Breast epithelium (tissue), 4 donors: ENCODE results near the gene ASB18. TPM values are rescaled to one million over a fixed set of nuclear protein-coding genes. Genes with fewer than 3 reads are reported as not detected.

Experiments used
- DNase-seq, 2 donors: peaks; one replicate each; pipeline ENCODE4 v3.0.0-alpha.2; 2019; ENCODE audit warnings: low spot score in 2 of 2
- H3K27ac ChIP-seq, 2 donors: fragments of 200-600 bp; sonication (generic) in 1 of 2; one replicate each; pipeline ENCODE4 v1.5.1; 2016 to 2019; ENCODE audit warnings: mild to moderate bottlenecking in 1 of 2
- H3K27me3 ChIP-seq, 2 donors: fragments of 200-600 bp; sonication (generic) in 1 of 2; one replicate each; pipeline versions ENCODE4 v1.5.1 to v1.6.0; 2017 to 2019; ENCODE audit warnings: control low read depth in 1 of 2, mild to moderate bottlenecking in 1 of 2
- H3K36me3 ChIP-seq: fragments of 200-600 bp; one replicate; pipeline ENCODE4 v1.5.1; 2019
- H3K4me1 ChIP-seq, 2 donors: fragments of 200-600 bp; sonication (generic); one replicate each; pipeline ENCODE4 v1.5.1; 2016 to 2019; ENCODE audit warnings: control low read depth in 1 of 2
- H3K4me3 ChIP-seq, 3 donors: fragments of 200-600 bp; sonication (generic); 1 replicate in 2 of 3; 2 replicates in 1 of 3; pipeline ENCODE4 v1.5.1; 2016 to 2019; ENCODE audit warnings: mild to moderate bottlenecking in 3 of 3, moderate library complexity in 2 of 3
- H3K9me3 ChIP-seq, 2 donors: fragments of 200-600 bp; sonication (generic) in 1 of 2; one replicate each; pipeline ENCODE4 v1.5.1; 2016 to 2019; ENCODE audit warnings: control low read depth in 1 of 2
- POLR2A ChIP-seq: fragments of 450-650 bp; IDR thresholded peaks from one replicate; pipeline ENCODE4 v1.6.1; 2016; ENCODE audit warnings: antibody characterized with exemption, mild to moderate bottlenecking, moderate library complexity
- POLR2AphosphoS5 ChIP-seq, 3 donors: sonication (generic); formaldehyde crosslinking; IDR thresholded peaks; one replicate each; pipeline ENCODE4 v1.6.1; 2017; ENCODE audit warnings: antibody characterized with exemption in 3 of 3
- intact Hi-C: fragments of 100-400 bp; cut with DNase I; formaldehyde crosslinking; loops from one replicate; pipeline ENCODE4 v1.15.1; 2023; ENCODE audit warnings: low total_unique reads
- total RNA-seq, 3 donors: library from RNA; depleted of rRNA; stranded (reverse); fragments of >200 nt; gene quantifications; one replicate each; pipeline ENCODE4 v1.1.0, GENCODE V29; 2016
- TF ChIP-seq, protein P1 (sequence below), 3 donors: fragments of 450-650 bp; IDR thresholded peaks; one replicate each; pipeline ENCODE4 v1.5.1; 2016 to 2017; ENCODE audit warnings: antibody characterized with exemption in 3 of 3, mild to moderate bottlenecking in 3 of 3, moderate library complexity in 3 of 3

Gene ASB18
- total RNA-seq, 3 donors from 2014 or later: not detected

DNA sequence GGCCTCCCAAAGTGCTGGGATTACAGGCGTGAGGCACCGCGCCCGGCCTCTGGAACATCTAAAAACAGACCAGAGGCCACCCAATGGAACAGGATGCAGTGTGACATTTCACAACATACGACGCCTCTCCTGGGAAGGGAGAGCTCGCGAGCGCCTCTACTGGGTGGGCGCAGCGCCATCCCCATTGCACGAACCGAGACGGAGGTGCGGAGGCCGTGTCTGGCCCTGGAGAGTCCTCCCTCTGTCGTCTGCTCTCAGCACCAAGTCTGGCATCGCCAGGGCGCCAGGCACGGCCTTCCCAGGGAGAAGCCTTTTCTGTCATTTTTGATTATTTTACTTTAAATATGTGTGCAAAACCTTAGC lies 86.6 kb downstream of the ASB18 start:
- intact Hi-C loops: loop anchor here (10.0 kb wide), 1 partner anchor 413 kb away; no protein-coding TSS in a partner anchor
- no peaks in the 10 kb centered on the region for H3K9me3 ChIP-seq
- no peak for DNase-seq
- H3K27ac ChIP-seq: no peak overlapping the region
- peak overlapping the region in 2 of 3 donors; percentile 28 to 51 for H3K4me3 ChIP-seq
- H3K4me1 ChIP-seq: peaks cover 3 to 8% of the 10 kb centered on the region in 2 donors
- TF ChIP-seq POLR2AphosphoS5 (IDR thresholded peaks at IDR 0.05): no peak
- TF ChIP-seq, protein P1, sequence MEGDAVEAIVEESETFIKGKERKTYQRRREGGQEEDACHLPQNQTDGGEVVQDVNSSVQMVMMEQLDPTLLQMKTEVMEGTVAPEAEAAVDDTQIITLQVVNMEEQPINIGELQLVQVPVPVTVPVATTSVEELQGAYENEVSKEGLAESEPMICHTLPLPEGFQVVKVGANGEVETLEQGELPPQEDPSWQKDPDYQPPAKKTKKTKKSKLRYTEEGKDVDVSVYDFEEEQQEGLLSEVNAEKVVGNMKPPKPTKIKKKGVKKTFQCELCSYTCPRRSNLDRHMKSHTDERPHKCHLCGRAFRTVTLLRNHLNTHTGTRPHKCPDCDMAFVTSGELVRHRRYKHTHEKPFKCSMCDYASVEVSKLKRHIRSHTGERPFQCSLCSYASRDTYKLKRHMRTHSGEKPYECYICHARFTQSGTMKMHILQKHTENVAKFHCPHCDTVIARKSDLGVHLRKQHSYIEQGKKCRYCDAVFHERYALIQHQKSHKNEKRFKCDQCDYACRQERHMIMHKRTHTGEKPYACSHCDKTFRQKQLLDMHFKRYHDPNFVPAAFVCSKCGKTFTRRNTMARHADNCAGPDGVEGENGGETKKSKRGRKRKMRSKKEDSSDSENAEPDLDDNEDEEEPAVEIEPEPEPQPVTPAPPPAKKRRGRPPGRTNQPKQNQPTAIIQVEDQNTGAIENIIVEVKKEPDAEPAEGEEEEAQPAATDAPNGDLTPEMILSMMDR (IDR thresholded peaks at IDR 0.05): no peak
- no peak for TF ChIP-seq POLR2A
- no peaks in the 10 kb centered on the region for H3K36me3 ChIP-seq
- peaks cover 8 to 79% of the 10 kb centered on the region in 2 donors for H3K27me3 ChIP-seq

DNA sequence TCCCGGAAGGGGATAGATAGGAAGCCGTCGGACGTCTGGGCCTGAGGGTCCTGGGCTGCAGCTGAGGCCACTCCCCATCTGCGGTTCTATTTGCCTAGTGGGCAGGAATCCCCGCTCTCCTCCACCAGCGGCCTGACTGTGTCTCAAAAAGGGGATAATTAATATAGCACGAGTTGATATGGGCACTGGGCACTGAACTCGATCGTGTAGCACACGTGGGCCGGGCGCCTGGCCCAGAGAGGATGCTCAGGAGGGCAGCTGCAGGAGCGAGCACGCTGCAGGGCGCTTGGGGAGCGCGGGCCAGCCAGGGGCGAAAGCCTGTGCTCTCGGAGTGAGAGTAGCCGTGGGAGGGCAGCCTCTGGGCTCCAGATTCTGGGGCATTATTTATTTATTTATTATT lies 87.3 kb downstream of the ASB18 start:
- H3K4me3 ChIP-seq: no peak overlapping the region
- peaks cover 10 to 85% of the 10 kb centered on the region in 2 donors for H3K27me3 ChIP-seq
- intact Hi-C loops: loop anchor here (10.0 kb wide), 1 partner anchor 412 kb away; no protein-coding TSS in a partner anchor
- no peaks in the 10 kb centered on the region for H3K9me3 ChIP-seq
- no peaks in the 10 kb centered on the region for H3K36me3 ChIP-seq
- no peak for DNase-seq
- H3K27ac ChIP-seq: no peak overlapping the region
- TF ChIP-seq, protein P1 (IDR thresholded peaks at IDR 0.05): no peak
- TF ChIP-seq POLR2AphosphoS5 (IDR thresholded peaks at IDR 0.05) (no peak), POLR2A (no peak)
- H3K4me1 ChIP-seq: peaks cover 6 to 8% of the 10 kb centered on the region in 2 donors

DNA sequence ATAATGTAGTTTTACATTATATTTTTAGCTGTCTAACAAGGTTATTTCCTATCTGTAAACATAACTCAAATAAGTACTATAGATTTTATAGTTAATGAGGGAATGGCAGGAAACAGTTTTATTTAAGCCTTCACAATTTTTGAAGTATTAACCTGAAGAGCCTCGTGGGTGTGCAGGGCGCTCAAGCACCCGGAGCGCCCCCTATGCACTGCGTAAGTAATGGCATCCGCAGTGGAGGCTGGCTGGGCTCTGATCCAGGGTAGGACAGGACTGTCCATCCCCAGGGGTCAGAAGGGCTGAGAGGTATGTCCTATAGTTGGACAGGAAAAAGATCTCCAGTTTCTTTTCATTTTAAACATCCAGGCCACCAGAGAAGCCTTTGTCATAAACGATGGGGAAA lies 87.8 kb downstream of the ASB18 start:
- Histone ChIP-seq H3K27me3 (peaks cover 10 to 86% of the 10 kb centered on the region in 2 donors), H3K4me1 (peaks cover 6 to 8% of the 10 kb centered on the region in 2 donors), H3K4me3 (no peak overlapping the region), H3K9me3 (no peaks in the 10 kb centered on the region), H3K27ac (no peak overlapping the region), H3K36me3 (no peaks in the 10 kb centered on the region)
- no peak for TF ChIP-seq POLR2AphosphoS5 (IDR thresholded peaks at IDR 0.05)
- TF ChIP-seq, protein P1 (IDR thresholded peaks at IDR 0.05): no peak
- TF ChIP-seq POLR2A: no peak
- intact Hi-C loops: loop anchor here (10.0 kb wide), 1 partner anchor 412 kb away; no protein-coding TSS in a partner anchor
- no peak for DNase-seq

DNA sequence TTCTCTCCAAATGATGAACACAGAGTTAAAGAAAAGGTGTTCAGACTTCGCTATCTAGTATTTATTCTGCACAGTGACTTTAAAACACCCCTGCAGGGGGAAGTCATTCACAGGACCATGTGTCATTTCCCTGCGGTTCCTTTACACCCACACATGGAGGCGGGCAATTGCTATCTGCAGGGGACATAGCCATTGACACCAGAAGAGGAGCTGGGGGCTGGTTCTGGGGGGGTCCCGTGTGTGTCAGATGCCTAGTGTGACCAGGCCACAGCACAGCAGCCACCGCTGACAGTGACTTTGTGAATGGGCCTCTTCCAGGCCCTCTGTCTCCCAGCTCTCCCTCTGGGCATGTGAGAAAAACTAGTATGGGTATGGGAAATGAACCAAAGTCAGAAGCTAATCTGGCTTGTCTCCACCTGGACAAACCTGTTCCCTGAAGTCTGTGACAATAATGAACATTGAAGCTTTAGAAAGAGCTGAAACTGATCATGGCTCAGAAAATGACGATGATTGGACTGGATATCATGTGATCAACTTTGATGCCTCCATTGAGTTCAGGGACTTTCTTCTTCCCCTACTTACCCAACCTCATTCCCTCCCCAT lies 88.6 kb downstream of the ASB18 start:
- H3K4me1 ChIP-seq: peaks cover 6 to 8% of the 10 kb centered on the region in 2 donors
- H3K27ac ChIP-seq: no peak overlapping the region
- intact Hi-C loops: loop anchor here (10.0 kb wide), 1 partner anchor 411 kb away; no protein-coding TSS in a partner anchor
- H3K9me3 ChIP-seq: no peaks in the 10 kb centered on the region
- H3K36me3 ChIP-seq: no peaks in the 10 kb centered on the region
- TF ChIP-seq, protein P1 (IDR thresholded peaks at IDR 0.05): no peak
- no peak for TF ChIP-seq POLR2A
- no peak for TF ChIP-seq POLR2AphosphoS5 (IDR thresholded peaks at IDR 0.05)
- peaks cover 10 to 86% of the 10 kb centered on the region in 2 donors for H3K27me3 ChIP-seq
- no peak overlapping the region for H3K4me3 ChIP-seq
- DNase-seq: no peak

DNA sequence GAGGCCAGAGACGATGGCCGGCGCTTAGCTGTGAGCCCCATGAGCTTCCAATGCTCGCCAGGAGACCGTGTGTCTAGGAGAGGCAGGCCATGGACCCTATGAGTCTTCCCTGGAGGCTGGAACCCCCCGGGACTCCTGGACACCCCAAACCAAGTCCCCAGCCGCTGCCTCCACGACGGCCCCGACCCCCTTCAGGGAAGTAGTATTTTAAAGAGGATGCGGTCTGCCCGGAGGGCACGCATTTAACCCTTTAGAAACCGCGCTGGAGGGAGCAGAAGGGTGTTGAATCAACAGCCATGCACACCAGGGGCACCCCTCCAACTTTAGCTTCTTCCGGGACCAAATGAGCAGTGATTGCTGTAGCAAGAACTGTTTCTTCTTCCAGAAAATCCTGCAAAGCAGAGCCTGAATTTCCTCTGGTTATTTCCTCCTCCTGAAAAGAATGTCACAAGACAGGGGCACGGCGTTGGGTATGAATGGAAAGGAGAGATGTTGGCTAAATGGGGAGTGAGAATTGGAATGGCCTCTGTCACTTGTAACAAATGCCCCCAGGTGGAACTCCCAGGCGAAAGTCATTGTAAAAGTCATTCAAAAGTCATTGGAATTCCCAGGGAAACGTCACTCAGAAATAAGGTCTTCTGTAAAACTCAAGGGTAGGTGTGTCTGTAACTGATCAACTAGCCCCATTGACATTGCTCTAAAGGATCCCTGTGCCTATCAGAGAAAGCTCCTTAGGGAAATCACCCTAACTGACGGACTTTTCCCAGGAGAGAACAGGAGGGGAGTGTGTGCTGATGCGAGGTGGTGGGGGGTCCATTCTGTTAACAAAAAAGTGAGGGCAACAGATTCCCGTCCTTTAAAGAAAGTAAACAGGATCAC lies 90.2 kb downstream of the ASB18 start:
- no peak overlapping the region for H3K4me3 ChIP-seq

More for the DNA sequence above, 90.2 kb downstream of the ASB18 start:
- intact Hi-C loops: loop anchor here (10.0 kb wide), 1 partner anchor 409 kb away; no protein-coding TSS in a partner anchor
- TF ChIP-seq POLR2AphosphoS5 (IDR thresholded peaks at IDR 0.05) (no peak), POLR2A (no peak)
- TF ChIP-seq, protein P1 (IDR thresholded peaks at IDR 0.05): no peak
- Histone ChIP-seq H3K9me3 (no peaks in the 10 kb centered on the region), H3K27ac (no peak overlapping the region), H3K36me3 (no peaks in the 10 kb centered on the region), H3K27me3 (peaks cover 6 to 87% of the 10 kb centered on the region in 2 donors), H3K4me1 (peaks cover 2 to 6% of the 10 kb centered on the region in 2 donors)
- DNase-seq: no peak
